Measurements from ENCODE around the gene DNAJC11.

The DNAJC11 gene

GRCh38 chr1:6635910-6636760, 65.5 kb downstream of the DNAJC11 start:
- no peak overlapping the region for H3K4me3 ChIP-seq (ENCODE audit: low read length)
- no peaks in the 10 kb centered on the region for H3K4me1 ChIP-seq (ENCODE audit: control insufficient read depth, insufficient read depth, low read length)
- no peak overlapping the region for H3K27ac ChIP-seq (ENCODE audit: low read length)
- no CpG with 5 or more reads among the region's 16 CpGs for WGBS (ENCODE audit: insufficient coverage, insufficient read length)
- H3K36me3 ChIP-seq (ENCODE audit: control insufficient read depth, insufficient read depth, low read length): peaks cover 40% of the 10 kb centered on the region
- no peaks in the 10 kb centered on the region for H3K27me3 ChIP-seq (ENCODE audit: control insufficient read depth, insufficient read depth, low read length)
- H3K9me3 ChIP-seq (ENCODE audit: control insufficient read depth, insufficient read depth, low read length): no peaks in the 10 kb centered on the region
- DNase-seq (ENCODE audit: low read depth, low spot score): no peak

GRCh38 chr1:6635161-6635909, 66.3 kb downstream of the DNAJC11 start:
- Histone ChIP-seq H3K9me3 (ENCODE audit: control insufficient read depth, insufficient read depth, low read length) (no peaks in the 10 kb centered on the region), H3K4me1 (ENCODE audit: control insufficient read depth, insufficient read depth, low read length) (no peaks in the 10 kb centered on the region), H3K27me3 (ENCODE audit: control insufficient read depth, insufficient read depth, low read length) (no peaks in the 10 kb centered on the region), H3K36me3 (ENCODE audit: control insufficient read depth, insufficient read depth, low read length) (peaks cover 40% of the 10 kb centered on the region), H3K27ac (ENCODE audit: low read length) (no peak overlapping the region), H3K4me3 (ENCODE audit: low read length) (no peak overlapping the region)
- DNase-seq (ENCODE audit: low read depth, low spot score): no peak
- WGBS (ENCODE audit: insufficient coverage, insufficient read length): no CpG with 5 or more reads among the region's 20 CpGs

GRCh38 chr1:6634371-6635052, 67.1 kb downstream of the DNAJC11 start:
- H3K27ac ChIP-seq (ENCODE audit: low read length): no peak overlapping the region
- H3K4me3 ChIP-seq (ENCODE audit: low read length): no peak overlapping the region
- peaks cover 35% of the 10 kb centered on the region for H3K36me3 ChIP-seq (ENCODE audit: control insufficient read depth, insufficient read depth, low read length)
- H3K9me3 ChIP-seq (ENCODE audit: control insufficient read depth, insufficient read depth, low read length): no peaks in the 10 kb centered on the region
- H3K27me3 ChIP-seq (ENCODE audit: control insufficient read depth, insufficient read depth, low read length): no peaks in the 10 kb centered on the region
- no peak for DNase-seq (ENCODE audit: low read depth, low spot score)
- no CpG with 5 or more reads among the region's 29 CpGs for WGBS (ENCODE audit: insufficient coverage, insufficient read length)
- H3K4me1 ChIP-seq (ENCODE audit: control insufficient read depth, insufficient read depth, low read length): no peaks in the 10 kb centered on the region

- no peak overlapping the region for H3K4me3 ChIP-seq (ENCODE audit: low read length)
- H3K36me3 ChIP-seq (ENCODE audit: control insufficient read depth, insufficient read depth, low read length): peaks cover 32% of the 10 kb centered on the region
- no CpG with 5 or more reads among the region's 30 CpGs for WGBS (ENCODE audit: insufficient coverage, insufficient read length)
- no peak for DNase-seq (ENCODE audit: low read depth, low spot score)
- H3K27me3 ChIP-seq (ENCODE audit: control insufficient read depth, insufficient read depth, low read length): no peaks in the 10 kb centered on the region
- no peaks in the 10 kb centered on the region for H3K9me3 ChIP-seq (ENCODE audit: control insufficient read depth, insufficient read depth, low read length)
- H3K4me1 ChIP-seq (ENCODE audit: control insufficient read depth, insufficient read depth, low read length): no peaks in the 10 kb centered on the region
- H3K27ac ChIP-seq (ENCODE audit: low read length): no peak overlapping the region
Measured at GRCh38 chr1:6632588-6633514, 68.8 kb downstream of the DNAJC11 start.

- no peak for DNase-seq (ENCODE audit: low read depth, low spot score)
- no peaks in the 10 kb centered on the region for H3K9me3 ChIP-seq (ENCODE audit: control insufficient read depth, insufficient read depth, low read length)
- no CpG with 5 or more reads among the region's 8 CpGs for WGBS (ENCODE audit: insufficient coverage, insufficient read length)
- no peak overlapping the region for H3K4me3 ChIP-seq (ENCODE audit: low read length)
- no peaks in the 10 kb centered on the region for H3K4me1 ChIP-seq (ENCODE audit: control insufficient read depth, insufficient read depth, low read length)
- H3K36me3 ChIP-seq (ENCODE audit: control insufficient read depth, insufficient read depth, low read length): peaks cover 14% of the 10 kb centered on the region
- no peaks in the 10 kb centered on the region for H3K27me3 ChIP-seq (ENCODE audit: control insufficient read depth, insufficient read depth, low read length)
- no peak overlapping the region for H3K27ac ChIP-seq (ENCODE audit: low read length)
Measured at GRCh38 chr1:6631058-6631457, 70.6 kb downstream of the DNAJC11 start.

GRCh38 chr1:6630027-6630426, 71.6 kb downstream of the DNAJC11 start:
- no CpG with 5 or more reads among the region's 8 CpGs for WGBS (ENCODE audit: insufficient coverage, insufficient read length)
- DNase-seq (ENCODE audit: low read depth, low spot score): no peak
- Histone ChIP-seq H3K4me3 (ENCODE audit: low read length) (no peak overlapping the region), H3K36me3 (ENCODE audit: control insufficient read depth, insufficient read depth, low read length) (peaks cover 7% of the 10 kb centered on the region), H3K9me3 (ENCODE audit: control insufficient read depth, insufficient read depth, low read length) (no peaks in the 10 kb centered on the region), H3K4me1 (ENCODE audit: control insufficient read depth, insufficient read depth, low read length) (no peaks in the 10 kb centered on the region), H3K27ac (ENCODE audit: low read length) (no peak overlapping the region), H3K27me3 (ENCODE audit: control insufficient read depth, insufficient read depth, low read length) (no peaks in the 10 kb centered on the region)

- peaks cover 7% of the 10 kb centered on the region for H3K36me3 ChIP-seq (ENCODE audit: control insufficient read depth, insufficient read depth, low read length)
- WGBS (ENCODE audit: insufficient coverage, insufficient read length): no CpG with 5 or more reads among the region's 12 CpGs
- H3K4me1 ChIP-seq (ENCODE audit: control insufficient read depth, insufficient read depth, low read length): no peaks in the 10 kb centered on the region
Measured at GRCh38 chr1:6628971-6629479, 72.6 kb downstream of the DNAJC11 start.

GRCh38 chr1:6627841-6628545, 73.6 kb downstream of the DNAJC11 start:
- Histone ChIP-seq H3K4me3 (ENCODE audit: low read length) (no peak overlapping the region), H3K36me3 (ENCODE audit: control insufficient read depth, insufficient read depth, low read length) (peaks cover 4% of the 10 kb centered on the region; the same call in 1 of the 2 replicates)
- no CpG with 5 or more reads among the region's 21 CpGs for WGBS (ENCODE audit: insufficient coverage, insufficient read length)

More at GRCh38 chr1:6628971-6629479, 72.6 kb downstream of the DNAJC11 start:
- no peak for DNase-seq (ENCODE audit: low read depth, low spot score)
- Histone ChIP-seq H3K9me3 (ENCODE audit: control insufficient read depth, insufficient read depth, low read length) (no peaks in the 10 kb centered on the region), H3K27me3 (ENCODE audit: control insufficient read depth, insufficient read depth, low read length) (no peaks in the 10 kb centered on the region), H3K4me3 (ENCODE audit: low read length) (no peak overlapping the region), H3K27ac (ENCODE audit: low read length) (no peak overlapping the region)

GRCh38 chr1:6627031-6627430, 74.6 kb downstream of the DNAJC11 start:
- no CpG with 5 or more reads among the region's 9 CpGs for WGBS (ENCODE audit: insufficient coverage, insufficient read length)
- DNase-seq (ENCODE audit: low read depth, low spot score): no peak
- H3K9me3 ChIP-seq (ENCODE audit: control insufficient read depth, insufficient read depth, low read length): no peaks in the 10 kb centered on the region
- no peaks in the 10 kb centered on the region for H3K4me1 ChIP-seq (ENCODE audit: control insufficient read depth, insufficient read depth, low read length)
- H3K27ac ChIP-seq (ENCODE audit: low read length): no peak overlapping the region
- H3K4me3 ChIP-seq (ENCODE audit: low read length): no peak overlapping the region
- H3K27me3 ChIP-seq (ENCODE audit: control insufficient read depth, insufficient read depth, low read length): no peaks in the 10 kb centered on the region
- H3K36me3 ChIP-seq (ENCODE audit: control insufficient read depth, insufficient read depth, low read length): peaks cover 7% of the 10 kb centered on the region

More at GRCh38 chr1:6627841-6628545, 73.6 kb downstream of the DNAJC11 start:
- no peaks in the 10 kb centered on the region for H3K27me3 ChIP-seq (ENCODE audit: control insufficient read depth, insufficient read depth, low read length)
- no peak overlapping the region for H3K27ac ChIP-seq (ENCODE audit: low read length)
- no peaks in the 10 kb centered on the region for H3K9me3 ChIP-seq (ENCODE audit: control insufficient read depth, insufficient read depth, low read length)
- DNase-seq (ENCODE audit: low read depth, low spot score): no peak
- H3K4me1 ChIP-seq (ENCODE audit: control insufficient read depth, insufficient read depth, low read length): no peaks in the 10 kb centered on the region

Data from iPS DF 6.9 (cell line).